GM23248 (cell line): Measurements from ENCODE around the gene PDE3B. TPM values are rescaled to one million over a fixed set of nuclear protein-coding genes. Genes with fewer than 3 reads are reported as not detected.
"Not testable (repeated sequence)": the region's sequence is repeated elsewhere in the genome, so short reads cannot be mapped to it uniquely, and the experiment has no call there.

Experiments used
- DNase-seq: peaks from one replicate; pipeline ENCODE4 v3.0.0-alpha.2; 2015
- H2AFZ ChIP-seq: fragments of 200-600 bp; sonication (generic); 2 replicates; pipeline ENCODE4 v1.6.1; 2016; ENCODE audit warnings: antibody characterized with exemption
- H3F3A ChIP-seq: fragments of 200-600 bp; sonication (generic); 2 replicates; pipeline ENCODE4 v1.6.1; 2016; ENCODE audit warnings: mild to moderate bottlenecking, antibody characterized with exemption, mixed run types; ENCODE audit not compliant: insufficient read depth
- H3K27ac ChIP-seq: fragments of 200-600 bp; sonication (generic); 2 replicates; pipeline ENCODE4 v1.5.1; 2016; ENCODE audit warnings: mild to moderate bottlenecking
- H3K27me3 ChIP-seq: fragments of 200-600 bp; sonication (generic); replicated peaks from 2 replicates; pipeline ENCODE4 v1.6.1; 2016; ENCODE audit warnings: mild to moderate bottlenecking; ENCODE audit not compliant: insufficient read depth
- H3K36me3 ChIP-seq: fragments of 200-600 bp; sonication (generic); 2 replicates; pipeline ENCODE4 v1.6.1; 2016; ENCODE audit warnings: low read depth, mild to moderate bottlenecking
- H3K4me1 ChIP-seq: fragments of 200-600 bp; sonication (generic); 2 replicates; pipeline ENCODE4 v1.6.1; 2016; ENCODE audit warnings: mild to moderate bottlenecking; ENCODE audit not compliant: insufficient read depth
- H3K4me2 ChIP-seq: fragments of 200-600 bp; sonication (generic); one replicate; pipeline ENCODE4 v1.6.1; 2016; ENCODE audit warnings: mild to moderate bottlenecking; ENCODE audit not compliant: unreplicated experiment
- H3K4me3 ChIP-seq: fragments of 200-600 bp; sonication (generic); 2 replicates; pipeline ENCODE4 v1.5.1; 2016; ENCODE audit warnings: mild to moderate bottlenecking
- H3K79me2 ChIP-seq: fragments of 200-600 bp; sonication (generic); 2 replicates; pipeline ENCODE4 v1.6.1; 2016; ENCODE audit warnings: mild to moderate bottlenecking; ENCODE audit not compliant: insufficient read depth
- H3K9ac ChIP-seq: fragments of 200-600 bp; sonication (generic); 2 replicates; pipeline ENCODE4 v1.6.1; 2016; ENCODE audit warnings: mild to moderate bottlenecking
- H3K9me2 ChIP-seq: fragments of 200-600 bp; sonication (generic); 2 replicates; pipeline ENCODE4 v1.6.1; 2016; ENCODE audit warnings: mixed run types, mild to moderate bottlenecking, moderate library complexity; ENCODE audit not compliant: insufficient read depth
- H3K9me3 ChIP-seq: fragments of 200-600 bp; sonication (generic); one replicate; pipeline ENCODE4 v1.6.1; 2017; ENCODE audit warnings: low read depth
- H4K20me1 ChIP-seq: fragments of 200-600 bp; sonication (generic); 2 replicates; pipeline ENCODE4 v1.6.0; 2016; ENCODE audit not compliant: insufficient read depth
- EZH2 ChIP-seq: fragments of 200-600 bp; sonication (generic); IDR thresholded peaks from 2 replicates; pipeline ENCODE4 v1.6.1; 2018; ENCODE audit warnings: antibody characterized with exemption, mild to moderate bottlenecking; ENCODE audit not compliant: insufficient read depth, poor library complexity, severe bottlenecking
- EZH2phosphoT487 ChIP-seq: fragments of 200-600 bp; sonication (generic); IDR thresholded peaks from 2 replicates; pipeline ENCODE4 v1.6.1; 2018; ENCODE audit warnings: antibody characterized with exemption, moderate library complexity, mild to moderate bottlenecking, low read depth; ENCODE audit not compliant: insufficient read depth
- WGBS, 2 experiments: methylation state at CpG; one replicate each; pipeline ENCODE4 v1.1.6; 2015 to 2017; ENCODE audit warnings: low lambda C conversion rate in 2 of 2, low coverage in 1 of 2; ENCODE audit errors: missing lambda C conversion rate in 2 of 2; 5-methylcytosine and 5-hydroxymethylcytosine counted together
- in situ Hi-C: fragments of 300-500 bp; cut with MboI; formaldehyde crosslinking; loops from 2 replicates; pipeline ENCODE4 v1.15.0; 2020
- polyA plus RNA-seq: library from polyadenylated mRNA; unstranded; fragments of >200 nt; fragmentation: Nextera tagmentation; extraction: Ambion mirVana; gene quantifications from 2 replicates; pipeline ENCODE4 v1.2.1, GENCODE V29; 2016
- total RNA-seq: library from RNA; depleted of rRNA; stranded (reverse); fragments of >200 nt; shearing (Covaris generic); gene quantifications from 2 replicates; pipeline ENCODE4 v1.2.3, GENCODE V29; 2014

Gene PDE3B
- total and polyA plus RNA-seq, 2 experiments from 2014 or later = not detected

GRCh38 chr11:14875163-14875562 is 231.6 kb downstream of the PDE3B start:
- Histone ChIP-seq H3K4me2 (no peak overlapping the region), H3K36me3 (no peaks in the 10 kb centered on the region), H3K27ac (no peak overlapping the region), H3K9me3 (no peaks in the 10 kb centered on the region), H4K20me1 (no peaks in the 10 kb centered on the region), H3K9me2 (no peaks in the 10 kb centered on the region), H3K4me1 (no peaks in the 10 kb centered on the region), H3K79me2 (no peaks in the 10 kb centered on the region), H3K9ac (no peak overlapping the region), H2AFZ (no peak overlapping the region), H3F3A (no peaks in the 10 kb centered on the region), H3K4me3 (no peak overlapping the region), H3K27me3 (no peaks in the 10 kb centered on the region)
- TF ChIP-seq EZH2phosphoT487 = no peak
- TF ChIP-seq EZH2 = no peak
- 80 to 83% methylated on average over 5 of the region's 5 CpGs for WGBS, 2 experiments
- in situ Hi-C loops = no loop called here
- no peak for DNase-seq

- in situ Hi-C loops = no loop called here
- no peaks in the 10 kb centered on the region for H3K9me3 ChIP-seq
- no peaks in the 10 kb centered on the region for H3K4me1 ChIP-seq
- H3K9me2 ChIP-seq = no peaks in the 10 kb centered on the region
- no peak overlapping the region for H3K27ac ChIP-seq
- 60 to 71% methylated on average over 2 of the region's 2 CpGs for WGBS, 2 experiments
- no peak overlapping the region for H3K4me2 ChIP-seq
- H3K79me2 ChIP-seq = no peaks in the 10 kb centered on the region
- H3K27me3 ChIP-seq = no peaks in the 10 kb centered on the region
- H3K4me3 ChIP-seq = no peak overlapping the region
- no peaks in the 10 kb centered on the region for H4K20me1 ChIP-seq
- H3K36me3 ChIP-seq = no peaks in the 10 kb centered on the region
- TF ChIP-seq EZH2 (no peak), EZH2phosphoT487 (no peak)
- no peak overlapping the region for H3K9ac ChIP-seq
- H3F3A ChIP-seq = no peaks in the 10 kb centered on the region
- no peak overlapping the region for H2AFZ ChIP-seq
- no peak for DNase-seq
These were observed 238.1 kb downstream of the PDE3B start for GRCh38 chr11:14881576-14882193.

GRCh38 chr11:14882196-14882595 is 238.6 kb downstream of the PDE3B start:
- no peaks in the 10 kb centered on the region for H3K9me2 ChIP-seq
- no peaks in the 10 kb centered on the region for H3F3A ChIP-seq
- WGBS, 2 experiments = 79 to 86% methylated on average over 1 of the region's 1 CpG
- no peaks in the 10 kb centered on the region for H3K4me1 ChIP-seq
- H3K9ac ChIP-seq = no peak overlapping the region
- H4K20me1 ChIP-seq = no peaks in the 10 kb centered on the region
- H3K4me3 ChIP-seq = no peak overlapping the region
- DNase-seq = no peak
- H3K4me2 ChIP-seq = no peak overlapping the region
- no peaks in the 10 kb centered on the region for H3K27me3 ChIP-seq
- H2AFZ ChIP-seq = no peak overlapping the region
- in situ Hi-C loops = no loop called here
- H3K27ac ChIP-seq = no peak overlapping the region
- no peaks in the 10 kb centered on the region for H3K9me3 ChIP-seq
- no peaks in the 10 kb centered on the region for H3K79me2 ChIP-seq
- H3K36me3 ChIP-seq = no peaks in the 10 kb centered on the region
- TF ChIP-seq EZH2 (no peak), EZH2phosphoT487 (no peak)

- H3K9ac ChIP-seq, H3K4me3 ChIP-seq, H3K79me2 ChIP-seq, H4K20me1 ChIP-seq, H3K4me2 ChIP-seq, H3K36me3 ChIP-seq, in situ Hi-C loops, H3K27me3 ChIP-seq, H2AFZ ChIP-seq, H3F3A ChIP-seq, H3K9me3 ChIP-seq, DNase-seq, H3K9me2 ChIP-seq, H3K27ac ChIP-seq, H3K4me1 ChIP-seq: not testable (repeated sequence)
- WGBS, 2 experiments = 75 to 92% methylated on average over 1 of the region's 1 CpG
These were observed 240.1 kb downstream of the PDE3B start for GRCh38 chr11:14883683-14884082.

GRCh38 chr11:14884667-14885273 is 241.2 kb downstream of the PDE3B start:
- 90 to 100% methylated on average over 1 of the region's 1 CpG for WGBS, 2 experiments
- Histone ChIP-seq H2AFZ (no peak overlapping the region), H3K9ac (no peak overlapping the region), H3F3A (no peaks in the 10 kb centered on the region), H4K20me1 (no peaks in the 10 kb centered on the region), H3K4me3 (no peak overlapping the region), H3K4me1 (no peaks in the 10 kb centered on the region), H3K27ac (no peak overlapping the region), H3K36me3 (no peaks in the 10 kb centered on the region), H3K9me3 (no peaks in the 10 kb centered on the region), H3K79me2 (no peaks in the 10 kb centered on the region), H3K27me3 (no peaks in the 10 kb centered on the region), H3K9me2 (no peaks in the 10 kb centered on the region), H3K4me2 (no peak overlapping the region)
- TF ChIP-seq EZH2 (no peak), EZH2phosphoT487 (no peak)
- DNase-seq = no peak
- in situ Hi-C loops = no loop called here
